Uterus (tissue), 2 donors: ENCODE measurements around the gene PLCL1.

ENCODE experiments used
- CTCF ChIP-seq, 4 experiments: fragments of 200-600 bp in 2 of 4; fragments of 450-650 bp in 2 of 4; sonication (generic) in 2 of 4; IDR thresholded peaks; one replicate each; pipeline ENCODE4 v1.5.1; 2016 to 2019; ENCODE audit warnings: antibody characterized with exemption in 4 of 4, mild to moderate bottlenecking in 2 of 4, moderate library complexity in 1 of 4
- POLR2A ChIP-seq, 2 donors: fragments of 450-650 bp; IDR thresholded peaks; one replicate each; pipeline ENCODE4 v1.6.1; 2016; ENCODE audit warnings: antibody characterized with exemption in 2 of 2, mild to moderate bottlenecking in 1 of 2, moderate library complexity in 1 of 2

DNA sequence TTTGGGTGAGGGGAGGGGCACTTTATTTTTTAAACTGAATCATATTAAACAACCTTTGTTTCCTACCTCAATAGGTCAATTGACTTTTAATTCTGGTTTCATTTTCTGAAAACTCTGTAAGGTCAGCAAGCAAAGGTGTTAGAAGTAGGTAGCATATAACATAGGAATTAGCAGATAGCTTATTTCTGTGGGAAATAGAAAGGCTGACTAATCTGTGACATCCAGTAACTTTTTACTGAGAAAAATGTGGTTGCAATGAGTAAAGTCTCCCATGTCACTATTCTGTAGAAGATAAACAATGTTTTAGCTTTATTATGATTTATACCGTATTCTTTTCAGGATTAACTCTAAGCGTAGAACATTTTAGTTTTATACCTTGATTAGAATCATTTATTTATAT is 240.4 kb downstream of the PLCL1 start:
- TF ChIP-seq CTCF (IDR thresholded peaks at IDR 0.05) = no peak
- TF ChIP-seq POLR2A (IDR thresholded peaks at IDR 0.05) = no peak
